ENCODE measurements around the gene VSIG8. TPM values are rescaled to one million over a fixed set of nuclear protein-coding genes. Genes with fewer than 3 reads are reported as not detected.
"Not testable (repeated sequence)": the region's sequence is repeated elsewhere in the genome, so short reads cannot be mapped to it uniquely, and the experiment has no call there.

Gene VSIG8
- total RNA-seq = 1 to 10 TPM in 3 of 4 donors, under 1 TPM in 1; 0.38 to 7.8 (median 1.8) TPM

GRCh38 chr1:159862557-159862956 is at the start of gene VSIG8:
Gene VSIG8, minus strand, starts transcription at chr1:159862657. Its CDS starts 136 bp downstream, at chr1:159862521.
- H3K4me1 ChIP-seq = peaks cover 12 to 68% (median 23%) of the 10 kb centered on the region in 3 donors
- intact Hi-C loops (cut with DNase I) = no loop called here
- TF ChIP-seq POLR2A (IDR thresholded peaks at IDR 0.05) (no peak), CTCF (IDR thresholded peaks at IDR 0.05) (no peak)
- no peaks in the 10 kb centered on the region for H3K36me3 ChIP-seq
- H3K4me3 ChIP-seq = no peak within 1 kb of the TSS
- H3K9me3 ChIP-seq = no peaks in the 10 kb centered on the region
- H3K27ac ChIP-seq = no peak within 1 kb of the TSS
- no peaks in the 10 kb centered on the region for H3K27me3 ChIP-seq
- DNase-seq = no peak
- WGBS, 2 donors = 94 to 100% methylated on average over 2 of the region's 4 CpGs

GRCh38 chr1:159911326-159912070 is 49.0 kb upstream of the VSIG8 start:
- Histone ChIP-seq H3K4me3 (no peak overlapping the region), H3K9me3 (no peaks in the 10 kb centered on the region), H3K36me3 (peaks cover 0 to 8% (median 0%) of the 10 kb centered on the region in 3 donors), H3K27ac (peak overlapping the region in 3 of 4 donors; percentile 19 to 80 (median 72)), H3K27me3 (no peaks in the 10 kb centered on the region), H3K4me1 (peaks cover 14 to 65% (median 37%) of the 10 kb centered on the region in 3 donors)
- intact Hi-C loops (cut with DNase I) = no loop called here
- DNase-seq = no peak
- 71 to 87% methylated on average over 3 to 6 of the region's 6 CpGs for WGBS, 2 donors
- TF ChIP-seq POLR2A (IDR thresholded peaks at IDR 0.05) = no peak
- TF ChIP-seq CTCF (IDR thresholded peaks at IDR 0.05) = no peak

DNA sequence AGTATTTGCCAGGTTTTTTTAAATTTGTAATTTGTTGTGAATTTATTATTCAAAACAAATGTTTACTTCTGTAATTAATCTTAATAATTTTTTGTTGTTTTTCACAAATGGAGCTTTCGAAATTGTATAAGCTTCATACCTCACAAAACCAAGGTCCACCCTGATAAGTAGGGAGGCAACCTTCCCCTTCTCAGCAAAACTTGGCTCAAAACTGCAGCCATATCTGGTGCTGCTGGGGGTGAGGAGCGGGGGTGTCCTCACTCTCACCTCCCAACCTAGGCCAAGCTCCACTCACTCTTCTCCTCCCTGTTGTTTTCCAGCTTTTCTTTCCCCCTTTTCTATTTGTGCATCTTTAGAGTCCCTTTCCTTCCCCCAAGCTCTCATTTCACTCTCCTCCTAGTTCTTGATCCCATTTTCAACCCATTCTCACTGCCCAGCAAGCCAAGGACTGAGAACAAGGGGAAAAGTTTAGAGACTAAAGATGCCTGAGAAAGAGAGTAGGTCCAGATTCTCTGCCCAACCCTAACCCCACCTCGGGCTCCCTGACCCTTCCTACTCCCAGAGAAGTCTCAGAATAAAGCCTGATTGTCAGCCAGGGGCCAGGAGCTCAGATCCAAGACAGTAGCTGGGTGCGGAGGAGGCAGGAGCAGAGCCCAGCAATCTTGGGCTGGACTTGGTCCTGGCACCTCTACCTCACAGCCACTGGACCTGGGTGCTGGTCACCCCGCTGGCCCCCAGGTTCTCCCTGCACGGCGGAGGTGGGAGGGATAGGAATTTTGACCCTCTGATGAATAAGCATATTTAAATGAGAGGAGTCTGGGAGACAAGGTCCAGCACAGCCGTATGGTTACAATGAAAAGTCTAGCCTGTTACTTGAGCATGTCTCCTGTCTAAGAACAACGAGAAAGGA is 45.8 kb upstream of the VSIG8 start:
- Histone ChIP-seq H3K27me3 (no peaks in the 10 kb centered on the region), H3K36me3 (no peaks in the 10 kb centered on the region), H3K9me3 (no peaks in the 10 kb centered on the region), H3K27ac (no peak overlapping the region), H3K4me3 (no peak overlapping the region), H3K4me1 (peaks cover 7 to 36% (median 21%) of the 10 kb centered on the region in 3 donors)
- intact Hi-C loops (cut with DNase I) = no loop called here
- TF ChIP-seq POLR2A (IDR thresholded peaks at IDR 0.05) (no peak), CTCF (IDR thresholded peaks at IDR 0.05) (no peak)
- no peak for DNase-seq
- WGBS, 2 donors = 76 to 78% methylated on average over 8 to 9 of the region's 9 CpGs

DNA sequence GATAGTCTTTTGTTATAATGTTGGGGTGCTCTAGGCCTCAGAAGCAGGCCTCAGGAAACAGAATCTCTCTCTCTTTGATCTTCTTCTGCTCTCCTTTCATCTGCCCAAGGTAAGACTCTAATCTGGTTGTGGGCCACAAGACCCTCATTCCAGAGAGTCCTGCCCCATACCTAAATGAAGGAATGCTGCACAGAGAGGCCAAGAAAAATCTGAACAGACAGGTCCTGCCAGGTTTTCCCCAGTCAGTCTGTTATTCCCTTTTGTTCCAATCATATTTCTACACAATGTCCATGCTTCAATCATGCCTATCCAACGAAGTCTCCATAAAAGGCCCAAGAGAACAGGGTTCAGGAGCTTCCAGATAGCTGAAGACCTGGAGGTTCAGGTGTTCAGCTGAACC is 44.5 kb upstream of the VSIG8 start:
- no peak overlapping the region for H3K4me3 ChIP-seq
- TF ChIP-seq POLR2A (IDR thresholded peaks at IDR 0.05) (no peak), CTCF (IDR thresholded peaks at IDR 0.05) (no peak)
- H3K36me3 ChIP-seq = no peaks in the 10 kb centered on the region
- peaks cover 7 to 26% (median 13%) of the 10 kb centered on the region in 3 donors for H3K4me1 ChIP-seq
- H3K27me3 ChIP-seq = no peaks in the 10 kb centered on the region
- intact Hi-C loops (cut with DNase I) = no loop called here
- no peak overlapping the region for H3K27ac ChIP-seq
- WGBS, 2 donors = 50 to 59% methylated on average over 1 of the region's 1 CpG
- no peak for DNase-seq
- H3K9me3 ChIP-seq = no peaks in the 10 kb centered on the region

- DNase-seq; H3K4me3 ChIP-seq; H3K27me3 ChIP-seq; H3K9me3 ChIP-seq; H3K27ac ChIP-seq; H3K36me3 ChIP-seq; intact Hi-C loops (cut with DNase I): not testable (repeated sequence)
- H3K4me1 ChIP-seq = peaks cover 18 to 31% (median 19%) of the 10 kb centered on the region in 3 donors
- WGBS, 2 donors = 58 to 67% methylated on average over 3 of the region's 3 CpGs
These were observed 41.6 kb upstream of the VSIG8 start for GRCh38 chr1:159904036-159904435.
